ENCODE measurements around the gene SLC7A11. TPM values are rescaled to one million over a fixed set of nuclear protein-coding genes. Genes with fewer than 3 reads are reported as not detected.

Gene SLC7A11
- polyA plus RNA-seq, 4 donors: 1.5 to 2.4 (median 2.0) TPM

DNA sequence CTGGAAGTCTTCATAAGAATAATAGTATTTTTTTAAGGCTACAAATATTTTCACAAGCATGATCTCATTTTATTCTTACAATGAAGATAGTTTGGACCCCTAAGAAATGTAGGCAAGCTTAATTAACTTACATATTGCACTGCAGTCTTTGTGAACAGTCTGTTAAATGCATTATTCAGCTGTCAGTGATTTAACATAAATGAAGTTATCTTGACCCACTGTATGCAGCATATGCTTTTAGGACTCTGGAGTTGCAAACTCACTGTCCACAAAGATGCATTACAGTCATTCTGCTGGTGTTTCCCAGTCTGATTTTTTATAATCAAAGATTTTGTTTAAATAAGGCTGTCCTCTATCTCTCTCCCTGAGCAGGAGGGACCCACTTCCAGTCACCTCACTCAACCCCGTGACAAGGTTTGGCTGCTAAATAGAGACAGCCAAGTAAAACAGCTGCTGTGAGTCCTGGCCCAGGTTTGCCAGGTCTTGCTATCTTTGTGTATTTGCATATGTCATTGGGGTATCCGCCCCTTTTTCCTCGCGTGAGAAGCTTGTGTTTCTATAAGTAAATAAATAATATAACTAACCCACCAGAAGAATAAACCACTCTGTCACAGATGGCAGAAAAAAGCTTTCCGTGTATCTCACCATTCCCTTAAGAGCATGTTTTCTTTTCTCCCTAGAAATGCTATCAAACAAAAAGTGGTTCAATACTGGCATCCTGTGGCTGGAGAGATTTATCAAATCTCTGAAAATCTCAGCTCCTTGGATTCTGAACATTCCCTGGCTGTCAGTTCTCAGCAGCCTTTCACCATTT, 67.0 kb downstream of the SLC7A11 start:
- DNase-seq (ENCODE audit: low read depth in 4 of 4, low spot score in 2 of 4): peak in 2 of 4 donors; percentile 24 to 49

DNA sequence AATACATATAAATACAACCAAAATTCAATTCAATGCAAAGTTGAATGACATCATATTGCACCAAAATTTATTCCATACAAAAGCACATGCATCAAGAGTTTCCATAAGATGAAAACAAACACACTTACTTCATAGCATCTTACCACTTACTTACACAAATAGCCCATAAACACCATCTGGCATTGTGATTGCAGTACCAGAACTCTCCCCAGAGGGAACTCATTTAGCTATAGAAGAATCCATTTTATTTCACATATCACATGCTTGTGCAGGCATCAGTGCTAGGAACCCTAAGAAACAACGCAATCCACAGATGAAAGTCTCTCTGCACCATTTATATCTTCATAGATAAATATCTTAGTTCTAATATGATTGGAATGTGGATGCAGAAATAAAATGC, 77.9 kb downstream of the SLC7A11 start:
- no peak for DNase-seq (ENCODE audit: low read depth in 4 of 4, low spot score in 2 of 4)

DNA sequence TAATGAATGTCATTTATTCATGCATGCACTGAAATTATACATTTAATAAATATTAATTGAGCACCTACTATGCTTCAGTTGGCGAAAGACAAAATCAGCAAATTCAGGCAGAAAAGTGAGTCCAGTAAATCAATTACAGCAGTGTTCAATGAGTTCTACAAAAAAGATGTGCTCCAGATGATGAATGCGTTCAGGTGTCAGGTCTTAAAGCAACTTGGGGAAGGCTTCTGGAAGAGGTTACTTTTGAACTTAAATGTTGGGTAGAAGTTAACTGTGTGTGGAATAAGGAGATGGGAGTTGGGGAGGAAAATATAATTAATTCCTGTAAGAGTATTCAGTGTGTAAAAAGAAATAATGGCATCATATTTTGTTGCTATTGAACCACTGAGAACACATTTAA, 79.0 kb downstream of the SLC7A11 start:
- DNase-seq (ENCODE audit: low read depth in 4 of 4, low spot score in 2 of 4): no peak

DNA sequence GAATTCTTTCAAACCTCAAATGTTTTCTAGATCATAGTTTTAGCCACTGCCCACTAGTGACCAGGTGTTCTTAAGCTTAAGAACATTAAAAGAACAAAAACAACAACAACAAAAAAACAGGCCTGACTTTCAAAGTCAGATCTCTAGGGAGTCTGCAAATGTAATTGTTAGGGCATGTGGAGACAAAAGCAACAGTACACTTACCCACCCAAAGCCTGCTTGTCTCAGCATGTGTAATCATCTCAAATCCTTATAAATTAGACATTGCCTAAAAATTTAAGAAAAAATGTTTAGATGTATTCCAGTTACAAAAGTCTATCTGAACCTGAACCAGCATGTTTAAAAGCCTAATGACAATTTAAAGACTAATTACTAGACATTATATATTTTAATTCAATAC, 79.9 kb downstream of the SLC7A11 start:
- no peak for DNase-seq (ENCODE audit: low read depth in 4 of 4, low spot score in 2 of 4)

DNA sequence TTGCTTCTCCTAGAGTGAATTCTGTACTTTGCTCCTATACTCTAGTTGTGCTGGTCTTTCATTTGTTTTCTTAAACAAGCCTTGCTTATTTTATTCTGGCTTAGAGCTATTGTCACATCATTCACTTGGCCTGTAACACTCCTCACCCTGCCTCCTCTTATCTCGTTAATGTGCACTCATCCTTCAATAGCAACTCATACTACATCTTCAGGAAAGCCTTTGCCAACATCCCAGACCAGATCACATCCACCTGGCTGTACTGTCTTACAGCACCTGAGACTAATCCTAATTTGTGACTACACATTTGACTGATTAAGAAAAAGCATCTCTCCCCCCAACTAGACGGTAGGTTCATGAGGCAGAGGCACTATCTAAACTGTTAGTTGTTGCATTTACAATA, 80.8 kb downstream of the SLC7A11 start:
- no peak for DNase-seq (ENCODE audit: low read depth in 4 of 4, low spot score in 2 of 4)

DNA sequence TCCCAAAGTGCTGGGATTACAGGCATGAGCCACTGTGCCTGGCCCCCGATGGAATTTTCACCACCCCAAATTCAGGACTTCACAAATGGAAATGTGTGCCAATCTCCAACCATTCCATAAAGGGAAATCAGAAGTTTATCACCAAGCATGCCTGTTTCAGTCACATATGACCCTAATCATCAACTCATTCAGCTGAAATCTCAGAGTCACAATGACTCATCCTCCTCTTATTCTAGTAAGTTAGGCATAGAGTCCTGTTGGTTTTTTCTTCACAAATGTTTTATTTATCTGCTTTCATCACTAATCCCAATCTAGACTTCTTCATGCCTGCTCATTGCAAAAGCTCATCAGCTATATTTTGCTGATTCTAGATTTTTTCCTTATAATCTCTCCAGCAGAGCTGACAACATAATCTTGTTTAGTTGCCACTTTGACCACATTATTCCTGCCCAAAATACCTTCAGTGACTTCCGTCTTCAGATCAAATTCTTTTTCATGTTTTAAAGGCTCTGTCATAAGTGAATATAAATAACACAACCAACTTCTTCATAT, 83.3 kb downstream of the SLC7A11 start:
- DNase-seq (ENCODE audit: low read depth in 4 of 4, low spot score in 2 of 4): no peak

DNA sequence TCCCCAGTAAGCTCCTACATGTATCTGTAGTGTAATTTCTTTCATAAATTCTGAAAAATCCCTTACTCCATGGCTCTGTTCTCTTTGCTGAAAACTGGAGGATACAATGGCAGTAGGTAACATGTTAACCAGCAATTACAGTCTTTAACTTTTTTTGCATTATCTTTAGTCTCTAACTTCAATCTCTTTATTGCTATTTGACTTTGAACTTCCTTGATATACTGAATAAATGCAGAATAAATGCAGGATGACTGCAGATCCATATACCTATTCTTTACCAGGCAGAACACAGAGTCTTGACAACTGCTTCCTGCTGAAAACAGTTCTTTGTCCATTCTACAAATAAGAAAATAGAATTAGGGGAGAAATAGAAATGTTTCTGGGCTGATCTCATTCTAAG, 101.3 kb downstream of the SLC7A11 start:
- DNase-seq (ENCODE audit: low read depth in 4 of 4, low spot score in 2 of 4): no peak

DNA sequence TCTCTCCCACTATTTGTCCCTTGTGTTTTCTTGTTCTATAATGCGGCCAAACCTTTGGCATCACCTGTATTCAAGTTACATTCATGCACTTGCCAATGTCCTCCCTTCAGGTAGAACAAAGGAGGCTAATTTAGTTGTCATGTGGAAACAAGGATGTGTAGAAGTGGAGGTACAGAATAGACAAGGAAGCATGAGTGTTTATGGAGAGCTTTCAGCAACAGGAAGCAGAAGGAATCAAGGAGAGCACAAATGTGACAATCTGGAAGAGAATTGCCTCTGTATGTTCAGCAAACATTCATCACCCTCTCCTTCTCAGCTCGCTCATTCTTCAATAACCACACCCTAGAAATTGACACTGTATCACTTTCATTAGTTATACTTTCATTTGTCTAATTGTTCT, 103.4 kb downstream of the SLC7A11 start:
- DNase-seq (ENCODE audit: low read depth in 4 of 4, low spot score in 2 of 4): no peak

DNA sequence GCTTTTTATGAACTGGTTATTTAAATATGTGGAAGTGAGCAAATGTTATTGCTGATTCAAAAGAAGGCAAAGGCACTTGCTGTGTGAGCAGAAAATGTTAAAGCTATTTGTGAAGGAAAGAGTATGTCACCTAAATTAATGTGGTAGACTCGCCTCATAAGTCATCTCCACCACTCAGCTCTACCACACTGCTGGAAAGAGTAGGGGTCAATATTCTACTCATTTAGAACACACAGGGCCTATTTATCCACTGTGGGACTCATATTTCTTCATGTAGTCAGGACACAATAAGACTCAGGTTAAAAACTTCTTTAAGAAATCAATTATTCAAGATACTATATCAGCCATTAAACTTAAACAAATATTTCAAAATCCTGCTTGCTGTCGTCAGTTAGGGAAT, 106.5 kb downstream of the SLC7A11 start:
- DNase-seq (ENCODE audit: low read depth in 4 of 4, low spot score in 2 of 4): no peak

DNA sequence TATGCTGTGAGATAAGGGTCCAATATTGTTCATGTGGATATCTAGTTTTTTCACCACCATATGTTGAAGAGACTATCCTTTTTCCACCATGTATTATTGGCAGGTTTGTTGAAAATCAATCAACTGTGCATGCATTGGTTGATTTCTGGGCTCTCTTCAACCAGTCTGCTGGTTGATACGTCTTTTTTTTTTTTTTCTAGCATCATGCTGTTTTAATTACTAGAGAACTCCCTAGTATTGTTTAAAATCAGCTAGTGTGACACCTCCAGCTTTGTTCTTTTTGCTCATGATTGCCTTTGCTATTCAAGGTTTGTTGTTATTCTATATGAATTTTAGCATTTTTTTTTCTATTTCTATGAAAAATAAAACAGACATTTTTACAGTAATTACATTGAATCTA, 123.9 kb downstream of the SLC7A11 start:
- no peak for DNase-seq (ENCODE audit: low read depth in 4 of 4, low spot score in 2 of 4)

DNA sequence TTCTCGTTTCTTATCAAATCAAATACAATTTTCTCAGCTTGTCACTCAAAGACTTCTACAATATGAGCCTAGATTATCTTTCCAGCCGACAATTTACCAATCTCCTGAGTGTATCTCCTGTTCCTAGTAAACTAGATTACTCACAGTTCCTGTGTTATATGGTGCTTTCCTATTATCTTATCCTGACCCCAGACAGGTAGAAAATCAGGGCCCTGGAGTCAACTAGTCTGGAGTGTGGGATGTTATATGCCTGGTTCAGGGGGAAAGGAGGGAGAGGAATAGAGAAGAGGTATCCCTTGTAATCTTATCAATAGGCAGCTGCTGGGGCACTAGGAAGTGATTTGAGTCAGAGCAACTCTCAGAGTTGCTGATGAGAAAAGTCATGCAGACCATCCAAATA, 127.1 kb downstream of the SLC7A11 start:
- no peak for DNase-seq (ENCODE audit: low read depth in 4 of 4, low spot score in 2 of 4)

DNA sequence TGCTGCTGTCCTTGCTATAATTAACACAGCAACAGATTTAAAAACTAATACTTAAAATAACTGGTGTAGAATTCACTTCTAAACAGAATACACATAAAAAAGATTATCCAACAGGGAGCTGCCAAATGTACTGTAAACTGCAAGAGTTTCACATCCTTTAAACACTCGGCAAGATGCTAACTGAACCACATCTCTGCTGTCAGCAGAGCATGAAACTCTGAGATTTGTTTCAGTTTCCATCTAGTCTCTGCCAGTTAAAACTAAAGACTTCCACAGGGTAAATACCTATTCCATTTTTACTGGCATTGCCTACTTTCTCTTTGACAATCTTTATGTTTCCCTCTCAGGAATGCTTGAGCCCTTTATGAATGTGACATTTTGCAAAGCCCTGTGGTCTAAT, 127.7 kb downstream of the SLC7A11 start:
- DNase-seq (ENCODE audit: low read depth in 4 of 4, low spot score in 2 of 4): no peak
